HEK293 (cell line): ENCODE data around the gene DCC.

Experiments
- CTCF ChIA-PET: fragments of 350-600 bp; formaldehyde crosslinking; extraction: SDS; loops from one replicate; lab custom pipeline; 2021; ENCODE audit warnings: antibody characterized with exemption; lab: Yijun Ruan, JAX
- POLR2A ChIA-PET: fragments of 300-600 bp; formaldehyde crosslinking; extraction: SDS; loops from one replicate; lab custom pipeline; 2020; ENCODE audit warnings: antibody characterized with exemption, inconsistent platforms; lab: Yijun Ruan, JAX
- H3K27ac ChIP-seq: fragments of 200-500 bp; sonication (Bioruptor generic); 2 replicates; pipeline ENCODE4 v1.5.1; 2014; ENCODE audit warnings: low read depth, low read length, control low read depth, inconsistent platforms; ENCODE audit errors: extremely low read depth
- H3K36me3 ChIP-seq, 2 experiments: fragments of 200-500 bp in 1 of 2; sonication (Bioruptor generic) in 1 of 2; 1 replicate in 1 of 2; 2 replicates in 1 of 2; pipeline ENCODE4 v1.5.1; 2014 to 2017; ENCODE audit warnings: inconsistent platforms in 2 of 2, low read length in 2 of 2; ENCODE audit not compliant: control insufficient read depth in 2 of 2, insufficient read depth in 1 of 2
- H3K4me1 ChIP-seq: fragments of 200-500 bp; sonication (Bioruptor generic); 2 replicates; pipeline ENCODE4 v1.5.1; 2014; ENCODE audit warnings: mild to moderate bottlenecking, low read length, inconsistent platforms; ENCODE audit not compliant: control insufficient read depth, insufficient read depth
- H3K4me3 ChIP-seq: 2 replicates; pipeline ENCODE4 v1.5.1; 2011; ENCODE audit warnings: low read depth, mild to moderate bottlenecking, control low read depth, low read length, moderate library complexity
- H3K9me3 ChIP-seq: fragments of 200-500 bp; sonication (Bioruptor generic); 2 replicates; pipeline ENCODE4 v1.5.1; 2014; ENCODE audit warnings: low read depth, low read length, inconsistent platforms; ENCODE audit not compliant: control insufficient read depth, insufficient read depth
- BCL11A ChIP-seq: fragments of 450-650 bp; formaldehyde crosslinking; IDR thresholded peaks from 2 replicates; pipeline ENCODE4 v1.5.1; 2016; ENCODE audit warnings: low read depth, missing biosample characterization, missing genetic modification characterization
- KLF10 ChIP-seq: fragments of 450-650 bp; IDR thresholded peaks from 2 replicates; pipeline ENCODE4 v1.5.1; 2018; ENCODE audit warnings: missing biosample characterization, mild to moderate bottlenecking, missing genetic modification characterization
- KLF7 ChIP-seq: fragments of 450-650 bp; formaldehyde crosslinking; IDR thresholded peaks from 2 replicates; pipeline ENCODE4 v1.5.1; 2016; ENCODE audit warnings: missing biosample characterization, missing genetic modification characterization, borderline replicate concordance
- REPIN1 ChIP-seq: fragments of 450-650 bp; formaldehyde crosslinking; IDR thresholded peaks from 2 replicates; pipeline ENCODE4 v1.5.1; 2017; ENCODE audit warnings: missing biosample characterization, missing genetic modification characterization, low read depth
- REST ChIP-seq: fragments of 450-650 bp; formaldehyde crosslinking; IDR thresholded peaks from 2 replicates; pipeline ENCODE4 v1.5.1; 2016; ENCODE audit warnings: missing biosample characterization, missing genetic modification characterization
- SCRT2 ChIP-seq: fragments of 450-650 bp; formaldehyde crosslinking; IDR thresholded peaks from 2 replicates; pipeline ENCODE4 v1.5.1; 2016; ENCODE audit warnings: missing biosample characterization, missing genetic modification characterization
- YY2 ChIP-seq: fragments of 450-650 bp; formaldehyde crosslinking; IDR thresholded peaks from 2 replicates; pipeline ENCODE4 v1.5.1; 2016; ENCODE audit warnings: missing biosample characterization, missing genetic modification characterization
- ZBTB20 ChIP-seq: fragments of 450-650 bp; formaldehyde crosslinking; IDR thresholded peaks from 2 replicates; pipeline ENCODE4 v1.5.1; 2016; ENCODE audit warnings: missing biosample characterization, missing genetic modification characterization
- ZNF10 ChIP-seq: fragments of 450-650 bp; formaldehyde crosslinking; IDR thresholded peaks from 2 replicates; pipeline ENCODE4 v1.5.1; 2017; ENCODE audit warnings: missing biosample characterization, missing genetic modification characterization
- ZNF121 ChIP-seq: fragments of 450-650 bp; formaldehyde crosslinking; IDR thresholded peaks from 2 replicates; pipeline ENCODE4 v1.5.1; 2016; ENCODE audit warnings: missing biosample characterization, missing genetic modification characterization
- ZNF266 ChIP-seq: fragments of 450-650 bp; formaldehyde crosslinking; IDR thresholded peaks from 2 replicates; pipeline ENCODE4 v1.5.1; 2016; ENCODE audit warnings: missing biosample characterization, missing genetic modification characterization, low read depth
- ZNF362 ChIP-seq: fragments of 450-650 bp; formaldehyde crosslinking; IDR thresholded peaks from 2 replicates; pipeline ENCODE4 v1.5.1; 2016; ENCODE audit warnings: missing biosample characterization, missing genetic modification characterization
- ZNF366 ChIP-seq: fragments of 450-650 bp; formaldehyde crosslinking; conservative IDR thresholded peaks from 2 replicates; pipeline ENCODE4 v1.5.1; 2016; ENCODE audit warnings: missing biosample characterization, missing genetic modification characterization
- ZNF391 ChIP-seq: fragments of 450-650 bp; formaldehyde crosslinking; IDR thresholded peaks from 2 replicates; pipeline ENCODE4 v1.5.1; 2016; ENCODE audit warnings: low read depth, missing biosample characterization, missing genetic modification characterization, borderline replicate concordance
- ZNF416 ChIP-seq: fragments of 450-650 bp; formaldehyde crosslinking; IDR thresholded peaks from 2 replicates; pipeline ENCODE4 v1.5.1; 2016; ENCODE audit warnings: missing biosample characterization, missing genetic modification characterization
- ZNF513 ChIP-seq: fragments of 450-650 bp; IDR thresholded peaks from 2 replicates; pipeline ENCODE4 v1.5.1; 2018; ENCODE audit warnings: missing biosample characterization, missing genetic modification characterization
- ZNF544 ChIP-seq: fragments of 450-650 bp; formaldehyde crosslinking; IDR thresholded peaks from 2 replicates; pipeline ENCODE4 v1.5.0; 2017; ENCODE audit warnings: missing biosample characterization, missing genetic modification characterization
- ZNF571 ChIP-seq: fragments of 450-650 bp; formaldehyde crosslinking; IDR thresholded peaks from 2 replicates; pipeline ENCODE4 v1.5.0; 2017; ENCODE audit warnings: missing biosample characterization, missing genetic modification characterization
- ZNF830 ChIP-seq: fragments of 450-650 bp; IDR thresholded peaks from 2 replicates; pipeline ENCODE4 v1.5.0; 2018; ENCODE audit warnings: missing biosample characterization, missing genetic modification characterization, low read depth, mild to moderate bottlenecking, moderate library complexity

DCC gene

GRCh38 chr18:53551868-53552426 lies 1212.0 kb downstream of the DCC start:
- TF ChIP-seq KLF7 (tag by site-specific recombination) (no peak), ZNF10 (no peak), ZNF416 (no peak), KLF10 (tag by site-specific recombination) (no peak), SCRT2 (tag by site-specific recombination) (no peak), ZNF544 (tag by site-specific recombination) (no peak), ZNF266 (tag by site-specific recombination) (no peak), YY2 (no peak), ZNF366 (tag by site-specific recombination) (no peak), BCL11A (no peak), ZNF571 (tag by site-specific recombination) (no peak), ZNF121 (no peak), ZNF513 (tag by site-specific recombination) (no peak), REST (tag by site-specific recombination) (no peak), ZNF830 (tag by site-specific recombination) (no peak), REPIN1 (tag by site-specific recombination) (no peak), ZBTB20 (tag by site-specific recombination) (no peak), ZNF391 (tag by site-specific recombination) (no peak)
- Histone ChIP-seq H3K9me3 (no peaks in the 10 kb centered on the region), H3K27ac (no peak overlapping the region), H3K4me3 (no peak overlapping the region), H3K36me3 (no peaks in the 10 kb centered on the region), H3K4me1 (no peaks in the 10 kb centered on the region)
- CTCF ChIA-PET: no interaction called here
- POLR2A ChIA-PET: no interaction called here

GRCh38 chr18:53553030-53553429 lies 1213.0 kb downstream of the DCC start:
- Histone ChIP-seq H3K36me3 (no peaks in the 10 kb centered on the region), H3K4me3 (no peak overlapping the region), H3K4me1 (no peaks in the 10 kb centered on the region), H3K9me3 (no peaks in the 10 kb centered on the region), H3K27ac (no peak overlapping the region)
- ChIA-PET CTCF (no interaction called here), POLR2A (no interaction called here)
- no peak for TF ChIP-seq ZNF362 (tag by site-specific recombination)
